GM10266 (cell line): ENCODE measurements around the gene MTFP1.

Experiments used
- DNase-seq: peaks from one replicate; pipeline ENCODE4 v3.0.0; 2012; ENCODE audit errors: extremely low spot score
- TF ChIP-seq, protein P1 (sequence below): IDR thresholded peaks from 2 replicates; pipeline ENCODE4 v1.5.1; 2012; ENCODE audit warnings: mild to moderate bottlenecking, low read depth; ENCODE audit not compliant: control insufficient read depth, insufficient read depth; ENCODE audit errors: missing control alignments

Gene MTFP1, protein sequence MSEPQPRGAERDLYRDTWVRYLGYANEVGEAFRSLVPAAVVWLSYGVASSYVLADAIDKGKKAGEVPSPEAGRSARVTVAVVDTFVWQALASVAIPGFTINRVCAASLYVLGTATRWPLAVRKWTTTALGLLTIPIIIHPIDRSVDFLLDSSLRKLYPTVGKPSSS

DNA sequence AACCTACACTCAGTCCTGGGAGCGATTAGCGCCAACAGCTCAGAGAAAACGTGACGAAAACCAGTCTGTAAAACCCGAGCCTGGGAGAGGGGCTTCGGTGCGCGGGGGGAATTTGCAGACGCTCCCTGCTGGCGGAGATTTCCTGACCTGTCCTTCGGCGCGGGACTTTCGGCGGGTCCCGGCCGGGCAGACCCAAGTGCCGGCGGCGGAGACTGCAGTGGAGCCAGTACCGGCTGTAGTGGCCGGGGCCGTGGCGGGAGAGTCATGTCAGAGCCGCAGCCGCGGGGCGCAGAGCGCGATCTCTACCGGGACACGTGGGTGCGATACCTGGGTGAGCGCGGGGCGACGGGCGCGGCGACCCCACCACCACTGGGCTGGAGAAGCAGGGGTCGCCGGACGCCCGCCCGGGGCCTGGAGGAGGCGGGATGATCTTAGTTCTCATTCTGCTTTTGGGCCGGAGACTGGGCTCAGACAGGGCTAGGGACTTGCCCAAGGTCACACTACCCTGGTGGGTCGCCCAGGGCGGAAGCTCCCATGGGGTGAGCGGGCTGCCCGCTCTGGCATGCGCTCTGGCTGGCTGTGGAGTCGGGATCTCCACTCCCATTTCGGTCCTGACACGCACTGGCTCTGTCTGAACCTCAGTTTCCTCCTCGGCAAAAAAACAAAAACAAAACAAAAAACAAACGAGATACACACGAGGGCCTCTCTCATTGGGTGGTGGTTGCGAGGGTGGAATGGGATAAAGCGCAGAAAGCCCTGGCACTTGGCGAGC, at the start of gene MTFP1:
Gene MTFP1, plus strand, starts transcription at position 153 of the 772 bp plus-strand sequence. Its CDS starts 112 bp downstream, at position 265.
- TF ChIP-seq, protein P1, sequence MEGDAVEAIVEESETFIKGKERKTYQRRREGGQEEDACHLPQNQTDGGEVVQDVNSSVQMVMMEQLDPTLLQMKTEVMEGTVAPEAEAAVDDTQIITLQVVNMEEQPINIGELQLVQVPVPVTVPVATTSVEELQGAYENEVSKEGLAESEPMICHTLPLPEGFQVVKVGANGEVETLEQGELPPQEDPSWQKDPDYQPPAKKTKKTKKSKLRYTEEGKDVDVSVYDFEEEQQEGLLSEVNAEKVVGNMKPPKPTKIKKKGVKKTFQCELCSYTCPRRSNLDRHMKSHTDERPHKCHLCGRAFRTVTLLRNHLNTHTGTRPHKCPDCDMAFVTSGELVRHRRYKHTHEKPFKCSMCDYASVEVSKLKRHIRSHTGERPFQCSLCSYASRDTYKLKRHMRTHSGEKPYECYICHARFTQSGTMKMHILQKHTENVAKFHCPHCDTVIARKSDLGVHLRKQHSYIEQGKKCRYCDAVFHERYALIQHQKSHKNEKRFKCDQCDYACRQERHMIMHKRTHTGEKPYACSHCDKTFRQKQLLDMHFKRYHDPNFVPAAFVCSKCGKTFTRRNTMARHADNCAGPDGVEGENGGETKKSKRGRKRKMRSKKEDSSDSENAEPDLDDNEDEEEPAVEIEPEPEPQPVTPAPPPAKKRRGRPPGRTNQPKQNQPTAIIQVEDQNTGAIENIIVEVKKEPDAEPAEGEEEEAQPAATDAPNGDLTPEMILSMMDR: no peak
- DNase-seq: peak; percentile 61

DNA sequence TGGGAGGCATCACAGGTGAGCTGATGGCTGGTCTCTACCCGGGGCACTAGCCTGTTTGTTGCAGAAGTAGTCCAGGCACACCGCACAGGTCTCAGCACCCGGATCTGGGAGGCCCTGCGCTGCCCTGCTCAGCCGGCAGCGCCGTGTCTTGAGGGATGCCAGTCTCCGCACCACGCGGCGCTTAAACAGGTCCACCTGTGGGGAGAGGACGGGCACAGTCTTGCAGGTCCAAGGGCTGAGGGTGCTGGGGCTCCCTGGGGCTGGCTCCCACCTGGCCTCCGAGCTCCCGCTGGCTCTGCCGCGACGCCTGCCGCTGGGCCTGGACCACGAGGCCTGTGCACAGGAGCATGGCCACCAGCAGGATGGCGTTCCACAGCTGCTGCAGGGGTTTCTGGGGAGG, 45.6 kb upstream of the MTFP1 start:
- DNase-seq: no peak
- TF ChIP-seq, protein P1: no peak

DNA sequence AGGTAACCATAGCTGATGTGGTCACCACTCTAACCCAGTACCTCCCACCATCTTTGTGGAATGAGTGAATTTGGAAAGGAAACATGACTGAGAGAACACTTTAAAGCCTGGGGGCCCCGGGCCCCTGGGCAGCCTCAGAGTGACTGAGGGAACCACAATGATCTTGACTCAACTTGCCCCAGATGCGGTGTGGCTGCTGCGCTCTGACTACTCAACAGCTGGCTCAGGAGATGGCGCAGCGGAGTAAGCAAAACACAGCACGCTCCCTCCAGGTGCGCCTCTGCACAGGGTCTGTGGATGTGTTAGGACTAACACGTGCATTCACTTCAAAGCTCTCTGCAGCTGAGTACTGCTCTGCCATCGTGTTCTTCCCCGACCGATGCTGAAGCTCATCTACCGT, 44.3 kb upstream of the MTFP1 start:
- TF ChIP-seq, protein P1: no peak
- DNase-seq: no peak

DNA sequence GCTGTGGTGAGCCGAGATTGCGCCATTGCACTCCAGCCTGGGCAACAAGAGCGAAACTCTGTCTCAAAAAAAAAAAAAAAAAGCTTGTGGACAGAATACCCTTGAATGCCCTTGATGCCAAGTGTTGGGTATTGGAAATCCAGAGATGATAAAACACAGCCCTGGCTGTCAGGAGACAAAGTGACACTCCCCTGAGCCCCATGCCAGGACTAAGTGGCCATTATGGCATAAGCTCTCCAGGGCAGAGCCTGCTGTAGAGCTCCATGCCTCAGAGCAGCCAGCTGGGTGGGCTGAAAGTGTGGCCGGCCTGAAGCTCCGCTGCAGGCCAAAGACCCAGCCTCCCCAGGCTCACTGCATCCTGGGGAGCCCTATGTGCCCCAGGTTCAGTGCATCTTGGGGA, 43.2 kb upstream of the MTFP1 start:
- TF ChIP-seq, protein P1: no peak
- DNase-seq: no peak

DNA sequence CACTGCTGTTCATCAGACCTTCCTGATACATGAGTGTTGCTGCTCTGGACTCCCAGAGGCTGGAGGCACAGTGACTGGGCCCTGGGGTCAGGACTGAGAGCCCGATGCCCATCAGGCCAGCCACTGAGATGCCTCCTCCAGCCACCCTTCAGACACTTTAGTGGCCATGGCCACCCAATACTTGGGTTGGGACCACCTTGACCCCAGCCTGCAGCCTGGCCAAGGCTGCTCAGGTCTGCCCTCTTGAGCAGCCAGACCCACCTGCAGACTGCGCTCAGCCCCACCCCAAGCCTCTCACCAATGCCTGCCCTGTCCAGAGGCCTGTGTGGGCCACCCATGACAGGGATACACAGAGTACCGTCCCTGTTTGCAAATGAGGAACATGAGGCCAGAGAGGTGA, 42.5 kb upstream of the MTFP1 start:
- TF ChIP-seq, protein P1: no peak
- DNase-seq: no peak

DNA sequence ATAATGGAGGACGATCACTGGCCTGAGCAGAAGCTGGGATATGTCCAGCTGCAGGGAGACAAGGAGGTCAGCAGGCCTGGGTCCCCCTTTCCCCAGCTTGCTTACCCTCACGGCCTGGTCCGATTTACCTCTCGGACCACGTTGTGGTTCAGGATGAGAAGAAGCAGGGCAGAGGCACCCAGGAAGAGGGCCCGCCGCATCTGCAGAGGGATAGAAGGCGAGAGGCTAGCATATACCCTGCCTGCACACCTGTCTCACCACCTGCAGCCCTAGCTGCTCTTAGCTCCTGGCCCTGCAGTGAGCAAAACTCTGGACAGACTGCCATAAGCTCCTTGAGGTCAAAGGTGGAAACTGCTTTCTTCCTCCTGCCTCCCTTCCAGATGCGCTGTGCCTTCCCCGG, 39.6 kb upstream of the MTFP1 start:
- TF ChIP-seq, protein P1: no peak

DNA sequence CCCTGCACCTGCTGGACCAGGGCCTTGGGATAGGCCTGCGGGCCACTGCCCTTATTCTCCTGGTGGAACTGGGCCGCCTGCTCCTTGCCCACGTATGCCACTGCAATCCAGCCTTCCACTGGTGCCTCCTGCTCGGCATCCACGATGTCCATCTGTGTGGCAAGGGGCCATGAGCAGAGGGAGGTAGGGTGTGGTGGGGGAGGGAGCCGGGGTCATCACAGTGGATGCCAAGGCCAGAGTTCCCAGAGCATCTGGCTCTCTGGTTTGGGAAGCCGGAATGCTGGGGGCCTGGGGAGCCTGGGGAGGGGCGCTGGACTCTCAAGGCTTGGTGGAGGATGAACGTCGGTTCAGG, 39.0 kb upstream of the MTFP1 start:
- TF ChIP-seq, protein P1: no peak
- DNase-seq: no peak

More for the DNA sequence above, 39.6 kb upstream of the MTFP1 start:
- DNase-seq: no peak
